ENCODE data around the gene APH1A. TPM values are rescaled to one million over a fixed set of nuclear protein-coding genes. Genes with fewer than 3 reads are reported as not detected.
A peak's percentile ranks its signal among the peaks of the same experiment; 100 is the strongest.
"Not testable (repeated sequence)": the region's sequence is repeated elsewhere in the genome, so short reads cannot be mapped to it uniquely, and the experiment has no call there.

Gene APH1A
- total RNA-seq, 6 experiments from 2014 or later: 61.2 to 92.0 (median 81.1) TPM

DNA sequence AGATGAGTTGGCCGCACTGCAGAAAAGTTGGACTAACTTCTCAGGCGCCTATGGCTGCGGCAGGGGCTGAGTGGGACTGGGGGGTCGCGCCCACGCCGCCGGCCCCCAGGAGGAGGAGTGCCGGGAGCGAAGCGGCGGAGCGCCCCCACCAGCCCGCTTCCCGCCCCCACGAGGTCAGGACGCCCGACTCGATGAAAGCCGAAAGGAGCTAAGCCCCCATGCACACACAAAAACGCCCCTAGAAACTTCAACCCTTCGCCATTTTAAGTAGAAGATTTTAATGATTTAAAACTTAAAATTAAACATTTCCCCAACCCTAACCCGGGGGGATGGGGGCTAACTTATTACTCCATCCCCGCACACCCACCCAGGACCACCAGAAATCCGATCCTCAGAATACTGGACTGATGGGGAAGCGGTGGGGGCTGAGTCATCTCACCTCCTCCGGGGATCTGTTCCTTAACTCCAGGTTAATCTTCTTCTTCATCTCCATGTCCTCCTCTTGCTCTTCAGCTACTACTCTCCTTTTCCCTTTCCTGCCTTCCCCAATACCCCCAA lies 33.4 kb downstream of the APH1A start:
- no peaks in the 10 kb centered on the region for H3K27me3 ChIP-seq
- intact Hi-C loops (cut with DNase I): no loop called here
- peaks cover 0 to 11% (median 0%) of the 10 kb centered on the region in 4 donors for H3K4me1 ChIP-seq
- ATAC-seq (peak; percentile 4 to 20 (median 6)), DNase-seq (peak in 2 of 3 donors; percentile 44 to 61)
- peak overlapping the region; percentile 76 to 86 (median 80) for H3K4me3 ChIP-seq
- TF ChIP-seq POLR2A (IDR thresholded peaks at IDR 0.05): no peak
- TF ChIP-seq, protein P1, sequence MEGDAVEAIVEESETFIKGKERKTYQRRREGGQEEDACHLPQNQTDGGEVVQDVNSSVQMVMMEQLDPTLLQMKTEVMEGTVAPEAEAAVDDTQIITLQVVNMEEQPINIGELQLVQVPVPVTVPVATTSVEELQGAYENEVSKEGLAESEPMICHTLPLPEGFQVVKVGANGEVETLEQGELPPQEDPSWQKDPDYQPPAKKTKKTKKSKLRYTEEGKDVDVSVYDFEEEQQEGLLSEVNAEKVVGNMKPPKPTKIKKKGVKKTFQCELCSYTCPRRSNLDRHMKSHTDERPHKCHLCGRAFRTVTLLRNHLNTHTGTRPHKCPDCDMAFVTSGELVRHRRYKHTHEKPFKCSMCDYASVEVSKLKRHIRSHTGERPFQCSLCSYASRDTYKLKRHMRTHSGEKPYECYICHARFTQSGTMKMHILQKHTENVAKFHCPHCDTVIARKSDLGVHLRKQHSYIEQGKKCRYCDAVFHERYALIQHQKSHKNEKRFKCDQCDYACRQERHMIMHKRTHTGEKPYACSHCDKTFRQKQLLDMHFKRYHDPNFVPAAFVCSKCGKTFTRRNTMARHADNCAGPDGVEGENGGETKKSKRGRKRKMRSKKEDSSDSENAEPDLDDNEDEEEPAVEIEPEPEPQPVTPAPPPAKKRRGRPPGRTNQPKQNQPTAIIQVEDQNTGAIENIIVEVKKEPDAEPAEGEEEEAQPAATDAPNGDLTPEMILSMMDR (IDR thresholded peaks at IDR 0.05): no peak
- H3K36me3 ChIP-seq: peaks cover 0 to 4% (median 0%) of the 10 kb centered on the region in 4 donors
- no peaks in the 10 kb centered on the region for H3K9me3 ChIP-seq
- peak overlapping the region; percentile 97 to 98 (median 97) for H3K27ac ChIP-seq
- under 1% methylated on average over 15 of the region's 27 CpGs for WGBS (ENCODE audit: insufficient coverage, low coverage, low lambda C conversion rate, missing lambda C conversion rate)

GRCh38 chr1:150234566-150235293 lies 34.1 kb downstream of the APH1A start:
- WGBS (ENCODE audit: insufficient coverage, low coverage, low lambda C conversion rate, missing lambda C conversion rate): 0% methylated on average over 38 of the region's 78 CpGs
- Histone ChIP-seq H3K4me3 (peak overlapping the region; percentile 76 to 86 (median 80)), H3K27me3 (no peaks in the 10 kb centered on the region), H3K36me3 (peaks cover 0 to 4% (median 0%) of the 10 kb centered on the region in 4 donors), H3K4me1 (peaks cover 0 to 11% (median 0%) of the 10 kb centered on the region in 4 donors), H3K27ac (peak overlapping the region; percentile 97 to 98 (median 97)), H3K9me3 (no peaks in the 10 kb centered on the region)
- peak; percentile 70 for TF ChIP-seq POLR2A (IDR thresholded peaks at IDR 0.05)
- TF ChIP-seq, protein P1 (IDR thresholded peaks at IDR 0.05): no peak
- DNase-seq (peak; percentile 84 to 91 (median 88)), ATAC-seq (peak; percentile 62 to 72 (median 64))
- intact Hi-C loops (cut with DNase I): no loop called here

- ATAC-seq (no peak), DNase-seq (no peak)
- H3K4me3 ChIP-seq: peak overlapping the region; percentile 76 to 86 (median 80)
- TF ChIP-seq, protein P1 (IDR thresholded peaks at IDR 0.05): no peak
- no peak for TF ChIP-seq POLR2A (IDR thresholded peaks at IDR 0.05)
- H3K27me3 ChIP-seq: no peaks in the 10 kb centered on the region
- H3K36me3 ChIP-seq: peaks cover 0 to 6% (median 0%) of the 10 kb centered on the region in 4 donors
- no peaks in the 10 kb centered on the region for H3K9me3 ChIP-seq
- WGBS (ENCODE audit: insufficient coverage, low coverage, low lambda C conversion rate, missing lambda C conversion rate): 0% methylated on average over 9 of the region's 9 CpGs
- peak overlapping the region; percentile 97 to 98 (median 97) for H3K27ac ChIP-seq
- intact Hi-C loops (cut with DNase I): no loop called here
- H3K4me1 ChIP-seq: peaks cover 0 to 11% (median 0%) of the 10 kb centered on the region in 4 donors
Observed at GRCh38 chr1:150234309-150234565, 34.6 kb downstream of the APH1A start.

DNA sequence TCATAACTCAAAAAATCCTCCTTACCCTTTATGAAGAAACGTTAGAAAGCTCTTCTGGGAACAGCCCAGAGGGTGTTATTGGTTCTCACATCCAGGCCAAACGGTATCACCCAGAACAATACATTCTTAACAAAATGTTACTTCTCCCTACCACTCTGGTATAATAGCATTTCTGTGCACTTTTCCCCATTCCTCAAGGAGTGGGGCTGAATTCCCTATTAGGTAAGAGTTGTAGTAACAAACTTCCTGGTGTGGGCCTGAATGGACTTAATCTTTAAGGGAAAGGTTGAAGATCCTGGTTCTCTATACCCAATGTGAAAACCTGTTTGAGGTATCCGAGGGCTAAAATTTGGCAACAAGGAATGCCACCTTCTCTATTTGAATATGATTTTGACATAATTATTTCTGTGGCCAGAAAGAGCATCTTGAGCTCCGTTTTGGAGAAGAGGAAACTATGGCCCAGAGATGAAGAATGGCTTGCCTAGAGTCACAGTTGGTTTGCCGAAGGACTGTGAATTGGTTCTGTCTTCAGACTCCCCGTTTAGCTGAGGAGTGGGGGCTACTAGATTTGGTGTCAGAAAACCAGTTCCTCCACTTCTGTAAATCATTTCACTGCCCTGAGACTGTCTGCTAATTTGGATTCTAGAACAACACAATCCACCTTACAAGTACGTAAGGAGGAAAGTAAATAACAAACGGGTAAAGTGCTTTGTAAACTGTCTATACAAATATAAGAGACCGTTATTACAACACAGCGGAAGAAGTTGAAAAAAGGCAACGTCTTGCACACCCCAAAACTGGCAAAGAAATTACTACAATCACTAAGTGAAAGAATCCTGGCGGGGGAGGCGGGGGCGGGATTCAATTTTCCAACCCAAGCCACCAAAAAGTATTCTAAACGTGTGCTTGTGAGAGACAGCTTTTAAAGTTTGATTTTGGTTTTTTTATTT lies 35.2 kb downstream of the APH1A start:
- Histone ChIP-seq H3K9me3 (no peaks in the 10 kb centered on the region), H3K36me3 (peaks cover 0 to 12% (median 0%) of the 10 kb centered on the region in 4 donors), H3K4me3 (peak overlapping the region; percentile 76 to 86 (median 80)), H3K27me3 (no peaks in the 10 kb centered on the region), H3K4me1 (peaks cover 0 to 11% (median 0%) of the 10 kb centered on the region in 4 donors), H3K27ac (peak overlapping the region; percentile 97 to 98 (median 97))
- TF ChIP-seq, protein P1 (IDR thresholded peaks at IDR 0.05): no peak
- TF ChIP-seq POLR2A (IDR thresholded peaks at IDR 0.05): no peak
- 9% methylated on average over 15 of the region's 15 CpGs for WGBS (ENCODE audit: insufficient coverage, low coverage, low lambda C conversion rate, missing lambda C conversion rate)
- intact Hi-C loops (cut with DNase I): no loop called here
- ATAC-seq (no peak), DNase-seq (no peak)

DNA sequence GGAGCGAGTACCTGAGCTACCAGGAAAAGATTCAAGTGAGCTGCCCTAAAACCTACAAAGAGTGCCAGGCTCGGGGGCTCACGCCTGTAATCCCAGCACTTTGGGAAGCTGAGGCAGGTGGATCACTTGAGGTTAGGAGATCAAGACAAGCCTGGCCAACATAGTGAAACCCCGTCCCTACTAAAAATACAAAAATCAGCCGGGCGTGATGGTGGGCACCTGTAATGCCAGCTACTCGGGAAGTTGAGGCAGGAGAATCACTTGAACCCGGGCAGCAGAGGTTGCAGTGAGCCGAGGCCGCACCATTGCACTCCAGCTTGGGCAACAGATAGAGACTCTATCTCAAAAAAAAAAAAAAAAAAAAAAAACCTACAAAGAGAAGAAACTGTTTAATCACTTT lies 35.9 kb downstream of the APH1A start:
- WGBS (ENCODE audit: insufficient coverage, low coverage, low lambda C conversion rate, missing lambda C conversion rate): 71% methylated on average over 6 of the region's 10 CpGs
- Histone ChIP-seq H3K36me3 (peaks cover 0 to 13% (median 0%) of the 10 kb centered on the region in 4 donors), H3K4me1 (peaks cover 0 to 11% (median 0%) of the 10 kb centered on the region in 4 donors)
- intact Hi-C loops (cut with DNase I); H3K9me3 ChIP-seq; ATAC-seq; H3K27me3 ChIP-seq; H3K27ac ChIP-seq; H3K4me3 ChIP-seq; DNase-seq: not testable (repeated sequence)

GRCh38 chr1:150228246-150228645 lies 40.6 kb downstream of the APH1A start:
- ATAC-seq; H3K4me3 ChIP-seq; intact Hi-C loops (cut with DNase I); H3K9me3 ChIP-seq; H3K27ac ChIP-seq; DNase-seq; H3K4me1 ChIP-seq; H3K27me3 ChIP-seq: not testable (repeated sequence)
- H3K36me3 ChIP-seq: peaks cover 0 to 43% (median 8%) of the 10 kb centered on the region in 4 donors
- 94% methylated on average over 10 of the region's 10 CpGs for WGBS (ENCODE audit: insufficient coverage, low coverage, low lambda C conversion rate, missing lambda C conversion rate)
